ENCODE measurements around the gene CAPG. TPM values are rescaled to one million over a fixed set of nuclear protein-coding genes. Genes with fewer than 3 reads are reported as not detected.
A peak's percentile ranks its signal among the peaks of the same experiment; 100 is the strongest.
"Not testable (repeated sequence)": the region's sequence is repeated elsewhere in the genome, so short reads cannot be mapped to it uniquely, and the experiment has no call there.

Gene CAPG
- polyA plus RNA-seq, 2 of the 4 experiments (the other 2 are of a cell fraction): 57.5 to 81.0 TPM

- peak; percentile 87 for TF ChIP-seq PHF8 (IDR thresholded peaks at IDR 0.05; ENCODE audit: borderline replicate concordance, low read depth)
Observed at GRCh38 chr2:85418132-85419008, 8.2 kb upstream of the CAPG start, which contains the start of gene SH2D6 (continued).

GRCh38 chr2:85415980-85416650, 5.9 kb upstream of the CAPG start:
- ChIA-PET POLR2A (interaction anchor here (11.7 kb wide), 1 partner anchor 124 kb away, joined by 261 read pairs; the partner anchor contains the start of gene MAT2A), CTCF (interaction anchor here (1.5 to 41.9 kb wide), 2 partner anchors 28 to 129 kb away, joined by 4 to 1185 read pairs; partner anchors contain the start of genes GGCX and MAT2A)
- no peak for TF ChIP-seq ZC3H11A (IDR thresholded peaks at IDR 0.05)
- no peak for TF ChIP-seq BCL3 (IDR thresholded peaks at IDR 0.05)
- TF ChIP-seq HOXA7 (CRISPR knock-in tag; IDR thresholded peaks at IDR 0.05): no peak
- DNase-seq (ENCODE audit: low read depth in 1 of 2, low spot score in 1 of 2) (no peak), FAIRE-seq (no peak), ATAC-seq (no peak)
- H3K4me1 ChIP-seq: peaks cover 54% of the 10 kb centered on the region
- WGBS (ENCODE audit: missing lambda C conversion rate): 81% methylated on average over 12 of the region's 12 CpGs
- no peak overlapping the region for H3K27ac ChIP-seq
- H3K4me3 ChIP-seq: no peak overlapping the region
- H3K9me3 ChIP-seq: no peaks in the 10 kb centered on the region
- H3K4me2 ChIP-seq: no peak overlapping the region

GRCh38 chr2:85414761-85415553, 4.8 kb upstream of the CAPG start:
- H3K27ac ChIP-seq: peak overlapping the region in 1 of 2 experiments; percentile 86; a peak in 1 of 6 replicates

GRCh38 chr2:85414421-85414759, 4.2 kb upstream of the CAPG start:
- not testable (repeated sequence) for ATAC-seq; DNase-seq (ENCODE audit: low read depth in 1 of 2, low spot score in 1 of 2); H3K9me3 ChIP-seq; FAIRE-seq
- POLR2A ChIA-PET: interaction anchor here (1.4 kb wide), 2 partner anchors 60 to 124 kb away, joined by 4 to 10 read pairs; partner anchors contain the start of genes ELMOD3, MAT2A and RETSAT
- Histone ChIP-seq H3K27ac (peak overlapping the region; percentile 67 to 86), H3K4me2 (peak overlapping the region; percentile 78), H3K4me1 (peaks cover 52% of the 10 kb centered on the region), H3K4me3 (peak overlapping the region; percentile 45; the same call in 2 of the 3 replicates)
- WGBS (ENCODE audit: missing lambda C conversion rate): 90% methylated on average over 5 of the region's 5 CpGs
- CTCF ChIA-PET: interaction anchor here (0.6 to 41.9 kb wide), 2 partner anchors 131 to 687 kb away, joined by 4 to 1185 read pairs; partner anchors contain the start of genes GGCX and MAT2A

More at GRCh38 chr2:85414761-85415553, 4.8 kb upstream of the CAPG start:
- Histone ChIP-seq H3K4me3 (no peak overlapping the region), H3K4me2 (no peak overlapping the region), H3K9me3 (no peaks in the 10 kb centered on the region), H3K4me1 (peaks cover 55% of the 10 kb centered on the region)
- DNase-seq (ENCODE audit: low read depth in 1 of 2, low spot score in 1 of 2) (no peak), ATAC-seq (no peak), FAIRE-seq (no peak)
- CTCF ChIA-PET: interaction anchor here (41.9 kb wide), 1 partner anchor 131 kb away, joined by 1185 read pairs; the partner anchor contains the start of genes GGCX and MAT2A
- 88% methylated on average over 7 of the region's 7 CpGs for WGBS (ENCODE audit: missing lambda C conversion rate)
- TF ChIP-seq MAFK (IDR thresholded peaks at IDR 0.05; ENCODE audit: partially characterized antibody) (peak; percentile 21), FOSL2 (IDR thresholded peaks at IDR 0.05) (no peak), FOSL2 (CRISPR knock-in tag; IDR thresholded peaks at IDR 0.05) (no peak), SREBF2 (IDR thresholded peaks at IDR 0.05) (no peak), CHD4 (IDR thresholded peaks at IDR 0.05; ENCODE audit: borderline replicate concordance) (no peak), TP53 (CRISPR knock-in tag; IDR thresholded peaks at IDR 0.05) (no peak), RFX5 (IDR thresholded peaks at IDR 0.05) (no peak), POLR2A (IDR thresholded peaks at IDR 0.05; ENCODE audit: low read length) (no peak)
- POLR2A ChIA-PET: interaction anchor here (1.4 kb wide), 1 partner anchor 124 kb away, joined by 10 read pairs; the partner anchor contains the start of gene MAT2A
